Neural cell (in vitro differentiated cells): ENCODE data around the gene GTF2IRD1. TPM values are rescaled to one million over a fixed set of nuclear protein-coding genes. Genes with fewer than 3 reads are reported as not detected.

ENCODE experiments used
- H2AFZ ChIP-seq: fragments of 200-600, 300-800 bp; sonication (generic), shearing (Covaris generic); 2 replicates; pipeline ENCODE4 v1.6.0; 2014; ENCODE audit warnings: low read depth, mild to moderate bottlenecking, antibody characterized with exemption, low read length, moderate library complexity
- H3F3A ChIP-seq: fragments of 200-600 bp; shearing (Covaris generic); 2 replicates; pipeline ENCODE4 v1.6.1; 2016; ENCODE audit warnings: mild to moderate bottlenecking, moderate library complexity, mixed read lengths, antibody characterized with exemption, low read length; ENCODE audit not compliant: insufficient read depth, poor library complexity, severe bottlenecking
- H3K27ac ChIP-seq: fragments of 200-600, 300-800 bp; sonication (generic), shearing (Covaris generic); 2 replicates; pipeline ENCODE4 v1.5.1; 2014; ENCODE audit warnings: mild to moderate bottlenecking, low read length, moderate library complexity
- H3K27me3 ChIP-seq: fragments of 300-800, 200-600 bp; sonication (generic), shearing (Covaris generic); 2 replicates; pipeline ENCODE4 v1.6.0; 2014; ENCODE audit warnings: mild to moderate bottlenecking, low read depth, low read length, moderate library complexity; ENCODE audit not compliant: insufficient read depth
- H3K36me3 ChIP-seq: fragments of 300-800, 200-600 bp; sonication (generic), shearing (Covaris generic); 2 replicates; pipeline ENCODE4 v1.5.1; 2014; ENCODE audit warnings: mild to moderate bottlenecking, antibody characterized with exemption, low read length, moderate library complexity; ENCODE audit not compliant: insufficient read depth
- H3K4me2 ChIP-seq: fragments of 300-800, 200-600 bp; sonication (generic), shearing (Covaris generic); 2 replicates; pipeline ENCODE4 v1.6.0; 2014; ENCODE audit warnings: mild to moderate bottlenecking, low read length
- H3K4me3 ChIP-seq: fragments of 300-800, 200-600 bp; sonication (generic), shearing (Covaris generic); 2 replicates; pipeline ENCODE4 v1.5.1; 2014; ENCODE audit warnings: mild to moderate bottlenecking, low read length, moderate library complexity
- H3K79me2 ChIP-seq: fragments of 200-600 bp; shearing (Covaris generic); replicated peaks from 2 replicates; pipeline ENCODE4 v1.6.0; 2014; ENCODE audit warnings: mild to moderate bottlenecking, low read length, moderate library complexity; ENCODE audit not compliant: insufficient read depth
- H3K9ac ChIP-seq: fragments of 300-800, 200-600 bp; sonication (generic), shearing (Covaris generic); 2 replicates; pipeline ENCODE4 v1.6.1; 2016; ENCODE audit warnings: mild to moderate bottlenecking, low read length, mixed read lengths
- H3K9me2 ChIP-seq: fragments of 200-600 bp; shearing (Covaris generic); 2 replicates; pipeline ENCODE4 v1.6.1; 2016; ENCODE audit warnings: mild to moderate bottlenecking, low read length, mixed read lengths; ENCODE audit not compliant: insufficient read depth
- H3K9me3 ChIP-seq: fragments of 200-600, 300-800 bp; sonication (generic), shearing (Covaris generic); 2 replicates; pipeline ENCODE4 v1.6.1; 2016; ENCODE audit warnings: mild to moderate bottlenecking, mixed run types, low read length, moderate library complexity, mixed read lengths
- H4K20me1 ChIP-seq: fragments of 200-600 bp; shearing (Covaris generic); 2 replicates; pipeline ENCODE4 v1.6.1; 2016; ENCODE audit warnings: mild to moderate bottlenecking, mixed run types; ENCODE audit not compliant: insufficient read depth
- EP300 ChIP-seq: fragments of 450-650 bp; conservative IDR thresholded peaks from 2 replicates; pipeline ENCODE4 v1.6.1; 2014; ENCODE audit warnings: antibody characterized with exemption, mild to moderate bottlenecking, moderate library complexity; ENCODE audit not compliant: poor library complexity, severe bottlenecking
- EZH2 ChIP-seq: fragments of 200-600, 300-800 bp; shearing (Covaris generic), sonication (generic); IDR thresholded peaks from 2 replicates; pipeline ENCODE4 v1.6.1; 2014; ENCODE audit warnings: antibody characterized with exemption, low read length, borderline replicate concordance, mild to moderate bottlenecking; ENCODE audit not compliant: insufficient read depth, poor library complexity, severe bottlenecking
- MXI1 ChIP-seq: fragments of 450-650 bp; conservative IDR thresholded peaks from 2 replicates; pipeline ENCODE4 v1.6.1; 2014; ENCODE audit warnings: antibody characterized with exemption, mild to moderate bottlenecking; ENCODE audit not compliant: poor library complexity, severe bottlenecking
- POLR2AphosphoS5 ChIP-seq: IDR thresholded peaks from 2 replicates; pipeline ENCODE4 v1.6.1; 2012
- RAD21 ChIP-seq: fragments of 450-650 bp; conservative IDR thresholded peaks from 2 replicates; pipeline ENCODE4 v1.6.1; 2014; ENCODE audit warnings: antibody characterized with exemption, mild to moderate bottlenecking, moderate library complexity
- REST ChIP-seq: IDR thresholded peaks from 2 replicates; pipeline ENCODE4 v1.6.1; 2012; ENCODE audit warnings: borderline replicate concordance
- SMC3 ChIP-seq: fragments of 450-650 bp; conservative IDR thresholded peaks from 2 replicates; pipeline ENCODE4 v1.6.1; 2014; ENCODE audit warnings: antibody characterized with exemption, mild to moderate bottlenecking, moderate library complexity; ENCODE audit not compliant: poor library complexity
- TAF1 ChIP-seq: IDR thresholded peaks from 2 replicates; pipeline ENCODE4 v1.6.1; 2012; ENCODE audit warnings: low read depth
- polyA plus RNA-seq: library from polyadenylated mRNA; depleted of rRNA; stranded (reverse); fragments of >200 nt; gene quantifications from 2 replicates; pipeline ENCODE4 v1.2.3, GENCODE V29; 2014
- TF ChIP-seq, protein P1 (sequence below): fragments of 450-650 bp; IDR thresholded peaks from 2 replicates; pipeline ENCODE4 v1.5.1; 2014; ENCODE audit warnings: antibody characterized with exemption, mild to moderate bottlenecking, moderate library complexity; ENCODE audit not compliant: poor library complexity, severe bottlenecking

Gene GTF2IRD1
- polyA plus RNA-seq, 1 donor from 2014 or later: 31.9 TPM

GRCh38 chr7:74474271-74474865 is 20.7 kb downstream of the GTF2IRD1 start:
- Histone ChIP-seq H3K79me2 (peaks cover 52% of the 10 kb centered on the region), H4K20me1 (peaks cover 6% of the 10 kb centered on the region), H3K9me2 (no peaks in the 10 kb centered on the region), H3K9ac (no peak overlapping the region), H3F3A (no peaks in the 10 kb centered on the region), H3K36me3 (no peaks in the 10 kb centered on the region), H3K27me3 (no peaks in the 10 kb centered on the region), H3K4me2 (no peak overlapping the region), H3K9me3 (no peaks in the 10 kb centered on the region), H2AFZ (no peak overlapping the region), H3K4me3 (no peak overlapping the region), H3K27ac (no peak overlapping the region)
- no peak for TF ChIP-seq MXI1
- TF ChIP-seq RAD21: no peak
- TF ChIP-seq EZH2: no peak
- TF ChIP-seq SMC3: no peak
- TF ChIP-seq REST: no peak
- TF ChIP-seq, protein P1, sequence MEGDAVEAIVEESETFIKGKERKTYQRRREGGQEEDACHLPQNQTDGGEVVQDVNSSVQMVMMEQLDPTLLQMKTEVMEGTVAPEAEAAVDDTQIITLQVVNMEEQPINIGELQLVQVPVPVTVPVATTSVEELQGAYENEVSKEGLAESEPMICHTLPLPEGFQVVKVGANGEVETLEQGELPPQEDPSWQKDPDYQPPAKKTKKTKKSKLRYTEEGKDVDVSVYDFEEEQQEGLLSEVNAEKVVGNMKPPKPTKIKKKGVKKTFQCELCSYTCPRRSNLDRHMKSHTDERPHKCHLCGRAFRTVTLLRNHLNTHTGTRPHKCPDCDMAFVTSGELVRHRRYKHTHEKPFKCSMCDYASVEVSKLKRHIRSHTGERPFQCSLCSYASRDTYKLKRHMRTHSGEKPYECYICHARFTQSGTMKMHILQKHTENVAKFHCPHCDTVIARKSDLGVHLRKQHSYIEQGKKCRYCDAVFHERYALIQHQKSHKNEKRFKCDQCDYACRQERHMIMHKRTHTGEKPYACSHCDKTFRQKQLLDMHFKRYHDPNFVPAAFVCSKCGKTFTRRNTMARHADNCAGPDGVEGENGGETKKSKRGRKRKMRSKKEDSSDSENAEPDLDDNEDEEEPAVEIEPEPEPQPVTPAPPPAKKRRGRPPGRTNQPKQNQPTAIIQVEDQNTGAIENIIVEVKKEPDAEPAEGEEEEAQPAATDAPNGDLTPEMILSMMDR: no peak
- no peak for TF ChIP-seq POLR2AphosphoS5
- no peak for TF ChIP-seq TAF1
- TF ChIP-seq EP300: no peak

- Histone ChIP-seq H3K79me2 (peaks cover 46% of the 10 kb centered on the region), H3K36me3 (no peaks in the 10 kb centered on the region), H2AFZ (no peak overlapping the region), H3K9me3 (no peaks in the 10 kb centered on the region), H3K4me3 (no peak overlapping the region), H4K20me1 (peaks cover 6% of the 10 kb centered on the region), H3K27me3 (no peaks in the 10 kb centered on the region), H3K9ac (no peak overlapping the region), H3F3A (no peaks in the 10 kb centered on the region), H3K4me2 (no peak overlapping the region), H3K9me2 (no peaks in the 10 kb centered on the region), H3K27ac (no peak overlapping the region)
- TF ChIP-seq, protein P1: no peak
- TF ChIP-seq MXI1 (no peak), SMC3 (no peak), POLR2AphosphoS5 (no peak), REST (no peak), EP300 (no peak)
These were observed 21.7 kb downstream of the GTF2IRD1 start for GRCh38 chr7:74475243-74475986.
